CD4-positive, alpha-beta T cell (primary cell): ENCODE measurements around the gene FOXO1. TPM values are rescaled to one million over a fixed set of nuclear protein-coding genes. Genes with fewer than 3 reads are reported as not detected.
A peak's percentile ranks its signal among the peaks of the same experiment; 100 is the strongest.

Experiments used
- ATAC-seq: fragments of 200-7000 bp; cut with Tn5 transposase; one replicate; pipeline ENCODE4 v1.10.0; 2022; ENCODE audit warnings: mild to moderate bottlenecking; ENCODE audit not compliant: poor library complexity
- CTCF ChIA-PET: fragments of 350-600 bp; sonication (Branson Sonifier 250); formaldehyde crosslinking; loops from one replicate; lab custom pipeline; 2021; ENCODE audit warnings: antibody characterized with exemption, inconsistent platforms; lab: Charles Lee
- POLR2A ChIA-PET: fragments of 350-600 bp; sonication (Branson Sonifier 250); formaldehyde crosslinking; loops from one replicate; lab custom pipeline; 2021; ENCODE audit warnings: antibody characterized with exemption, inconsistent platforms; lab: Charles Lee
- DNase-seq, 14 experiments: peaks; one replicate each; pipeline ENCODE4 v3.0.0-alpha.2; 2013 to 2020; ENCODE audit warnings: mixed read lengths in 2 of 14
- H3K27ac ChIP-seq, 2 donors: one replicate each; pipeline versions ENCODE4 v1.5.1 to v1.7.0; 2013; ENCODE audit warnings: low read length in 2 of 2, low read depth in 1 of 2, mild to moderate bottlenecking in 1 of 2
- H3K27me3 ChIP-seq, 2 experiments: 1 replicate in 1 of 2; 2 replicates in 1 of 2; pipeline versions ENCODE4 v1.6.1 to v1.7.0; 2013; ENCODE audit warnings: low read length in 2 of 2, control low read depth in 1 of 2, mild to moderate bottlenecking in 1 of 2, moderate library complexity in 1 of 2; ENCODE audit not compliant: insufficient read depth in 2 of 2, control insufficient read depth in 1 of 2
- H3K36me3 ChIP-seq: one replicate; pipeline ENCODE4 v1.6.1; 2013; ENCODE audit warnings: low read length, control low read depth; ENCODE audit not compliant: insufficient read depth
- H3K4me1 ChIP-seq: one replicate; pipeline ENCODE4 v1.6.1; 2013; ENCODE audit warnings: low read length, control low read depth; ENCODE audit not compliant: insufficient read depth
- H3K4me3 ChIP-seq: one replicate; pipeline ENCODE4 v1.5.1; 2013; ENCODE audit warnings: mild to moderate bottlenecking, low read length, moderate library complexity
- H3K9me3 ChIP-seq, 2 experiments: 1 replicate in 1 of 2; 2 replicates in 1 of 2; pipeline versions ENCODE4 v1.6.1 to v1.7.0; 2013; ENCODE audit warnings: low read length in 2 of 2, mild to moderate bottlenecking in 2 of 2, control low read depth in 1 of 2, moderate library complexity in 1 of 2; ENCODE audit not compliant: control insufficient read depth in 1 of 2, insufficient read depth in 1 of 2
- H3K27ac Mint-ChIP-seq: one replicate; pipeline ENCODE4 v1.8.0; 2020; ENCODE audit warnings: mixed read lengths
- H3K27me3 Mint-ChIP-seq: one replicate; pipeline ENCODE4 v1.8.0; 2021; ENCODE audit warnings: mixed read lengths
- H3K36me3 Mint-ChIP-seq: one replicate; pipeline ENCODE4 v1.8.0; 2021; ENCODE audit warnings: low read depth, mixed read lengths
- H3K4me1 Mint-ChIP-seq: one replicate; pipeline ENCODE4 v1.8.0; 2021; ENCODE audit warnings: low read depth, mixed read lengths
- H3K4me3 Mint-ChIP-seq: one replicate; pipeline ENCODE4 v1.8.0; 2020; ENCODE audit warnings: mild to moderate bottlenecking, mixed read lengths
- H3K9me3 Mint-ChIP-seq: one replicate; pipeline ENCODE4 v1.8.0; 2020; ENCODE audit warnings: mixed read lengths
- CTCF ChIP-seq: fragments of 200-600 bp; IDR thresholded peaks from one replicate; pipeline ENCODE4 v1.8.0; 2022; ENCODE audit warnings: antibody characterized with exemption, mild to moderate bottlenecking
- intact Hi-C, 2 experiments: fragments of 100-400 bp; cut with DNase I in 1 of 2; cut with micrococcal nuclease in 1 of 2; formaldehyde crosslinking; loops; one replicate each; pipeline versions ENCODE4 v1.15.1 to v1.9.0; 2023 to 2025; cut with DNase I, micrococcal nuclease
- total RNA-seq, 174 experiments: library from RNA in 2 of 174; stranded (reverse) in 2 of 174; gene quantifications; one replicate each; pipeline ENCODE4 v1.2.3 and lab custom pipeline; 2021 to 2026

Gene FOXO1
- total RNA-seq, 2 experiments from 2014 or later = 93.1 to 101 TPM

- Histone ChIP-seq H3K27me3 (no peaks in the 10 kb centered on the region), H3K4me1 (peaks cover 84% of the 10 kb centered on the region), H3K27ac (no peak overlapping the region), H3K4me3 (no peak overlapping the region), H3K9me3 (no peaks in the 10 kb centered on the region), H3K36me3 (no peaks in the 10 kb centered on the region)
- intact Hi-C loops = no loop called here
- peak overlapping the region; percentile 87 for H3K27ac Mint-ChIP-seq
- CTCF ChIA-PET = no interaction called here
- no peaks in the 10 kb centered on the region for H3K9me3 Mint-ChIP-seq
- ATAC-seq (no peak), DNase-seq (no peak)
- H3K27me3 Mint-ChIP-seq = no peaks in the 10 kb centered on the region
- no peak for TF ChIP-seq CTCF
- POLR2A ChIA-PET = interaction anchor here (0.5 to 1.4 kb wide), 8 partner anchors 19 to 653 kb away, joined by 3 to 4 read pairs (median 4); no protein-coding TSS in a partner anchor
- peaks cover 31% of the 10 kb centered on the region for H3K36me3 Mint-ChIP-seq
- peaks cover 97% of the 10 kb centered on the region for H3K4me1 Mint-ChIP-seq
- peak overlapping the region; percentile 59 for H3K4me3 Mint-ChIP-seq
Measured at GRCh38 chr13:40618581-40619478, 47.6 kb downstream of the FOXO1 start.

GRCh38 chr13:40617801-40618356 is 48.6 kb downstream of the FOXO1 start:
- intact Hi-C loops = no loop called here
- no peak for TF ChIP-seq CTCF
- peaks cover 84% of the 10 kb centered on the region for H3K4me1 ChIP-seq
- DNase-seq = no peak
- no peaks in the 10 kb centered on the region for H3K9me3 ChIP-seq
- POLR2A ChIA-PET = interaction anchor here (0.6 to 1.4 kb wide), 4 partner anchors 47 to 649 kb away, joined by 3 to 4 read pairs (median 4); no protein-coding TSS in a partner anchor
- H3K27ac Mint-ChIP-seq = peak overlapping the region; percentile 87
- no peak overlapping the region for H3K4me3 ChIP-seq
- ATAC-seq = no peak
- H3K4me3 Mint-ChIP-seq = peak overlapping the region; percentile 59
- H3K36me3 ChIP-seq = no peaks in the 10 kb centered on the region
- CTCF ChIA-PET = no interaction called here
- peak overlapping the region in 1 of 2 donors; percentile 16 for H3K27ac ChIP-seq
- no peaks in the 10 kb centered on the region for H3K9me3 Mint-ChIP-seq
- no peaks in the 10 kb centered on the region for H3K27me3 ChIP-seq
- H3K36me3 Mint-ChIP-seq = peaks cover 40% of the 10 kb centered on the region
- H3K4me1 Mint-ChIP-seq = peaks cover 98% of the 10 kb centered on the region
- no peaks in the 10 kb centered on the region for H3K27me3 Mint-ChIP-seq

GRCh38 chr13:40615619-40616018 is 50.8 kb downstream of the FOXO1 start:
- H3K9me3 Mint-ChIP-seq = no peaks in the 10 kb centered on the region
- Histone ChIP-seq H3K4me1 (peaks cover 90% of the 10 kb centered on the region), H3K27me3 (no peaks in the 10 kb centered on the region), H3K27ac (peak overlapping the region in 1 of 2 donors; percentile 85), H3K4me3 (no peak overlapping the region), H3K9me3 (no peaks in the 10 kb centered on the region), H3K36me3 (peaks cover 4% of the 10 kb centered on the region)
- H3K36me3 Mint-ChIP-seq = peaks cover 46% of the 10 kb centered on the region
- ATAC-seq (no peak), DNase-seq (peak in 1 of 14 experiments; percentile 41)
- peak overlapping the region; percentile 87 for H3K27ac Mint-ChIP-seq
- ChIA-PET POLR2A (no interaction called here), CTCF (interaction anchor here (0.6 kb wide), 1 partner anchor 23 kb away, joined by 4 read pairs; no protein-coding TSS in a partner anchor)
- H3K4me1 Mint-ChIP-seq = peaks cover 100% of the 10 kb centered on the region
- H3K27me3 Mint-ChIP-seq = no peaks in the 10 kb centered on the region
- peak overlapping the region; percentile 57 for H3K4me3 Mint-ChIP-seq
- no peak for TF ChIP-seq CTCF
- intact Hi-C loops = no loop called here
